HFF-Myc (cell line): ENCODE measurements around the gene SCN9A.

Source experiments
- DNase-seq: peaks from one replicate; pipeline ENCODE4 v3.0.0-alpha.2; 2011; ENCODE audit warnings: low read depth; ENCODE audit errors: extremely low read depth
- H3K4me3 ChIP-seq: replicated peaks from 2 replicates; pipeline ENCODE4 v1.5.1; 2011; ENCODE audit warnings: low read depth, mild to moderate bottlenecking, control low read depth, low read length
- TF ChIP-seq, protein P1 (sequence below): IDR thresholded peaks from 2 replicates; pipeline ENCODE4 v1.5.1; 2012; ENCODE audit warnings: mild to moderate bottlenecking, low read depth, low read length, control low read depth; ENCODE audit errors: missing control alignments

SCN9A gene

GRCh38 chr2:166376488-166376828 lies 714 bp upstream of the SCN9A start:
- TF ChIP-seq, protein P1, sequence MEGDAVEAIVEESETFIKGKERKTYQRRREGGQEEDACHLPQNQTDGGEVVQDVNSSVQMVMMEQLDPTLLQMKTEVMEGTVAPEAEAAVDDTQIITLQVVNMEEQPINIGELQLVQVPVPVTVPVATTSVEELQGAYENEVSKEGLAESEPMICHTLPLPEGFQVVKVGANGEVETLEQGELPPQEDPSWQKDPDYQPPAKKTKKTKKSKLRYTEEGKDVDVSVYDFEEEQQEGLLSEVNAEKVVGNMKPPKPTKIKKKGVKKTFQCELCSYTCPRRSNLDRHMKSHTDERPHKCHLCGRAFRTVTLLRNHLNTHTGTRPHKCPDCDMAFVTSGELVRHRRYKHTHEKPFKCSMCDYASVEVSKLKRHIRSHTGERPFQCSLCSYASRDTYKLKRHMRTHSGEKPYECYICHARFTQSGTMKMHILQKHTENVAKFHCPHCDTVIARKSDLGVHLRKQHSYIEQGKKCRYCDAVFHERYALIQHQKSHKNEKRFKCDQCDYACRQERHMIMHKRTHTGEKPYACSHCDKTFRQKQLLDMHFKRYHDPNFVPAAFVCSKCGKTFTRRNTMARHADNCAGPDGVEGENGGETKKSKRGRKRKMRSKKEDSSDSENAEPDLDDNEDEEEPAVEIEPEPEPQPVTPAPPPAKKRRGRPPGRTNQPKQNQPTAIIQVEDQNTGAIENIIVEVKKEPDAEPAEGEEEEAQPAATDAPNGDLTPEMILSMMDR = no peak
- no peak for DNase-seq
- peak overlapping the region; percentile 68 for H3K4me3 ChIP-seq

GRCh38 chr2:166375195-166375735 lies 479 bp downstream of the SCN9A start:
- DNase-seq = no peak
- TF ChIP-seq, protein P1 = no peak
- peak overlapping the region; percentile 68 for H3K4me3 ChIP-seq

- peak overlapping the region; percentile 11; the same call in 1 of the 2 replicates for H3K4me3 ChIP-seq
- TF ChIP-seq, protein P1 = no peak
- peak; percentile 82 for DNase-seq
Observed at GRCh38 chr2:166373951-166374350, 1.8 kb downstream of the SCN9A start.

GRCh38 chr2:166373539-166373938 lies 2.2 kb downstream of the SCN9A start:
- H3K4me3 ChIP-seq = no peak overlapping the region
- DNase-seq = no peak
- TF ChIP-seq, protein P1 = no peak

GRCh38 chr2:166373105-166373504 lies 2.6 kb downstream of the SCN9A start:
- DNase-seq = no peak
- H3K4me3 ChIP-seq = no peak overlapping the region
- TF ChIP-seq, protein P1 = no peak

DNA sequence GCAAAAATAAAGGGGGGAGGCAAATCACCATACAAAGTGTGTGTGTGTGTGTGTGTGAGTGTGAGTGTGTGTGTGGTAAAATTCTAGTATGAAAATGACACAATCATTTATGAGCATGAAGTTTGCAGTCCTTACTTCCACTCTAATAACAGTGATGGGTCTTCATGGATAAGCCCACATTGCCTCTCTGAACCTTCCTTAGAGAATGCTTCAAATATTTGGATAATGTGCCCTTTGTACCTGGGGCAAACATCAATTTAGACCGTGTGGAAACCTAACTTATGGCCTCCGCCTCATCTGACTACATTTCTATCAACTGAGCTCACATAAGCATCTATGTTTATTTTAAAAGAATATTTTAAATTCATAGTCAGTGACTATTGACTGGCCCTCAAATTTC lies 3.7 kb downstream of the SCN9A start:
- H3K4me3 ChIP-seq = no peak overlapping the region
- DNase-seq = no peak
- TF ChIP-seq, protein P1 = no peak

GRCh38 chr2:166365803-166366420 lies 9.8 kb downstream of the SCN9A start:
- H3K4me3 ChIP-seq = no peak overlapping the region
- DNase-seq = no peak
- TF ChIP-seq, protein P1 = no peak
